CD14-positive monocyte (primary cell): ENCODE data around the gene TDP1. TPM values are rescaled to one million over a fixed set of nuclear protein-coding genes. Genes with fewer than 3 reads are reported as not detected.
A peak's percentile ranks its signal among the peaks of the same experiment; 100 is the strongest.

Experiments
- DNase-seq, 3 donors: peaks; one replicate each; pipeline ENCODE4 v3.0.0-alpha.2; 2011 to 2022
- H2AFZ ChIP-seq: 2 replicates; pipeline ENCODE4 v1.6.0; 2012; ENCODE audit warnings: mild to moderate bottlenecking, low read depth, low read length, inconsistent platforms; ENCODE audit not compliant: insufficient read depth, poor library complexity, severe bottlenecking
- H3K27ac ChIP-seq, 2 donors: 1 replicate in 1 of 2; 2 replicates in 1 of 2; pipeline ENCODE4 v1.5.1; 2012 to 2013; ENCODE audit warnings: low read length in 2 of 2, control low read depth in 1 of 2, inconsistent platforms in 1 of 2, low read depth in 1 of 2, mild to moderate bottlenecking in 1 of 2
- H3K27me3 ChIP-seq, 2 donors: one replicate each; pipeline versions ENCODE4 v1.6.0 to v1.6.1; 2011 to 2013; ENCODE audit warnings: low read length in 2 of 2; ENCODE audit not compliant: control insufficient read depth in 2 of 2, insufficient read depth in 2 of 2
- H3K36me3 ChIP-seq, 2 donors: replicated peaks in 1 of 2; 1 replicate in 1 of 2; 2 replicates in 1 of 2; pipeline versions ENCODE4 v1.5.1 to v1.6.1; 2012 to 2013; ENCODE audit warnings: low read length in 2 of 2, control low read depth in 1 of 2, inconsistent platforms in 1 of 2, mild to moderate bottlenecking in 1 of 2; ENCODE audit not compliant: insufficient read depth in 2 of 2, control insufficient read depth in 1 of 2
- H3K4me1 ChIP-seq, 2 donors: 1 replicate in 1 of 2; 2 replicates in 1 of 2; pipeline versions ENCODE4 v1.5.1 to v1.6.1; 2012 to 2013; ENCODE audit warnings: low read length in 2 of 2, control low read depth in 1 of 2, inconsistent platforms in 1 of 2, mild to moderate bottlenecking in 1 of 2, moderate library complexity in 1 of 2; ENCODE audit not compliant: insufficient read depth in 2 of 2, control insufficient read depth in 1 of 2
- H3K4me2 ChIP-seq: replicated peaks from 2 replicates; pipeline ENCODE3; 2012; ENCODE audit warnings: low read length, moderate library complexity, mild to moderate bottlenecking; ENCODE audit not compliant: poor library complexity, severe bottlenecking; ENCODE audit errors: extremely low read depth
- H3K4me3 ChIP-seq, 3 experiments: fragments of 200-600 bp in 1 of 3; sonication (generic) in 1 of 3; replicated peaks in 1 of 3; 1 replicate in 2 of 3; 2 replicates in 1 of 3; pipeline ENCODE4 v1.5.1; 2011 to 2013; ENCODE audit warnings: low read length in 3 of 3, mild to moderate bottlenecking in 3 of 3, control low read depth in 2 of 3, low read depth in 2 of 3, inconsistent platforms in 1 of 3, moderate library complexity in 1 of 3
- H3K79me2 ChIP-seq: 2 replicates; pipeline ENCODE4 v1.6.0; 2012; ENCODE audit warnings: mild to moderate bottlenecking, control low read depth, inconsistent platforms, low read length, moderate library complexity; ENCODE audit not compliant: insufficient read depth
- H3K9ac ChIP-seq: 2 replicates; pipeline ENCODE4 v1.6.0; 2017; ENCODE audit warnings: low read length, mild to moderate bottlenecking; ENCODE audit not compliant: insufficient read depth, poor library complexity, severe bottlenecking
- H3K9me3 ChIP-seq, 2 donors: replicated peaks in 1 of 2; 1 replicate in 1 of 2; 2 replicates in 1 of 2; pipeline versions ENCODE4 v1.5.1 to v1.6.1; 2012 to 2013; ENCODE audit warnings: low read length in 2 of 2, control low read depth in 1 of 2; ENCODE audit not compliant: control insufficient read depth in 1 of 2, insufficient read depth in 1 of 2
- H4K20me1 ChIP-seq: 2 replicates; pipeline ENCODE4 v1.6.0; 2012; ENCODE audit warnings: mild to moderate bottlenecking, low read length, control low read depth, moderate library complexity; ENCODE audit not compliant: insufficient read depth
- H3K27ac Mint-ChIP-seq, 7 donors: one replicate each; pipeline ENCODE4 v1.8.0; 2020; ENCODE audit warnings: mild to moderate bottlenecking in 7 of 7, mixed read lengths in 7 of 7, moderate library complexity in 6 of 7, inconsistent platforms in 2 of 7
- H3K27me3 Mint-ChIP-seq, 3 donors: one replicate each; pipeline ENCODE4 v1.8.0; 2021 to 2022; ENCODE audit warnings: low read depth in 3 of 3, mild to moderate bottlenecking in 3 of 3, mixed read lengths in 3 of 3, moderate library complexity in 3 of 3, inconsistent platforms in 1 of 3
- H3K36me3 Mint-ChIP-seq, 2 donors: one replicate each; pipeline ENCODE4 v1.8.0; 2020; ENCODE audit warnings: mixed read lengths in 2 of 2, inconsistent platforms in 1 of 2, mild to moderate bottlenecking in 1 of 2
- H3K4me1 Mint-ChIP-seq: one replicate; pipeline ENCODE4 v1.8.0; 2020; ENCODE audit warnings: mild to moderate bottlenecking, mixed read lengths
- H3K4me3 Mint-ChIP-seq, 2 donors: one replicate each; pipeline ENCODE4 v1.8.0; 2020; ENCODE audit warnings: mild to moderate bottlenecking in 2 of 2, mixed read lengths in 2 of 2, moderate library complexity in 1 of 2
- H3K9me3 Mint-ChIP-seq, 7 donors: one replicate each; pipeline ENCODE4 v1.8.0; 2020 to 2022; ENCODE audit warnings: mixed read lengths in 7 of 7, mild to moderate bottlenecking in 6 of 7, moderate library complexity in 6 of 7, inconsistent platforms in 2 of 7
- CTCF ChIP-seq: fragments of 200-600 bp; IDR thresholded peaks from one replicate; pipeline ENCODE4 v1.8.0; 2022; ENCODE audit warnings: antibody characterized with exemption, mild to moderate bottlenecking
- WGBS: methylation state at CpG from one replicate; pipeline ENCODE4 v1.1.5; 2013; ENCODE audit warnings: missing lambda C conversion rate; ENCODE audit not compliant: insufficient coverage; 5-methylcytosine and 5-hydroxymethylcytosine counted together
- intact Hi-C, 2 donors: fragments of 100-400 bp; cut with micrococcal nuclease; formaldehyde crosslinking; loops; one replicate each; pipeline versions ENCODE4 v1.15.0 to v1.15.1; 2023
- polyA plus RNA-seq, 3 donors: library from polyadenylated mRNA; depleted of rRNA in 1 of 3; unstranded in 2 of 3; stranded (reverse) in 1 of 3; fragments of 300-500 nt in 2 of 3; fragments of >200 nt in 1 of 3; fragmentation: Illumina TruSeq in 2 of 3; gene quantifications; 1 replicate in 2 of 3; 2 replicates in 1 of 3; pipeline ENCODE4 v1.2.3, GENCODE V29; 2012 to 2021

The TDP1 gene
- polyA plus RNA-seq, 3 donors, result 9.2 to 13.4 (median 10.6) TPM

- Mint-ChIP-seq H3K27ac (peak overlapping the region in 2 of 7 donors; percentile 34 to 44), H3K4me3 (no peak overlapping the region), H3K27me3 (no peaks in the 10 kb centered on the region), H3K36me3 (peaks cover 54 to 66% of the 10 kb centered on the region in 2 donors), H3K4me1 (no peaks in the 10 kb centered on the region), H3K9me3 (peaks cover 0 to 2% (median 0%) of the 10 kb centered on the region in 7 donors)
- Histone ChIP-seq H3K79me2 (no peaks in the 10 kb centered on the region), H3K4me2 (no peak overlapping the region), H2AFZ (no peak overlapping the region), H3K9ac (no peak overlapping the region), H3K4me1 (no peaks in the 10 kb centered on the region), H3K4me3 (no peak overlapping the region), H3K36me3 (peaks cover 32 to 68% of the 10 kb centered on the region in 2 donors), H3K27ac (no peak overlapping the region), H3K9me3 (no peaks in the 10 kb centered on the region), H4K20me1 (no peaks in the 10 kb centered on the region), H3K27me3 (no peaks in the 10 kb centered on the region)
- TF ChIP-seq CTCF, result no peak
- WGBS, result 86% methylated on average over 1 of the region's 1 CpG
- DNase-seq, result no peak
- intact Hi-C loops, result no loop called here
Observed at GRCh38 chr14:90027842-90028241, 72.1 kb downstream of the TDP1 start.

GRCh38 chr14:90034156-90034555 lies 78.4 kb downstream of the TDP1 start:
- Histone ChIP-seq H3K4me2 (no peak overlapping the region), H3K36me3 (peaks cover 23 to 76% of the 10 kb centered on the region in 2 donors), H3K4me3 (no peak overlapping the region), H3K9ac (no peak overlapping the region), H3K79me2 (no peaks in the 10 kb centered on the region), H2AFZ (no peak overlapping the region), H3K27me3 (no peaks in the 10 kb centered on the region), H3K4me1 (no peaks in the 10 kb centered on the region), H3K9me3 (no peaks in the 10 kb centered on the region), H3K27ac (no peak overlapping the region), H4K20me1 (no peaks in the 10 kb centered on the region)
- Mint-ChIP-seq H3K4me3 (no peak overlapping the region), H3K27ac (no peak overlapping the region), H3K36me3 (peaks cover 55 to 63% of the 10 kb centered on the region in 2 donors), H3K4me1 (no peaks in the 10 kb centered on the region), H3K27me3 (peaks cover 0 to 3% (median 0%) of the 10 kb centered on the region in 3 donors), H3K9me3 (no peaks in the 10 kb centered on the region)
- DNase-seq, result no peak
- TF ChIP-seq CTCF, result no peak
- WGBS, result 100% methylated on average over 1 of the region's 2 CpGs
- intact Hi-C loops, result no loop called here
